BE2C (cell line): ENCODE results near the gene KLF13.
A peak's percentile ranks its signal among the peaks of the same experiment; 100 is the strongest.
"Not testable (repeated sequence)": the region's sequence is repeated elsewhere in the genome, so short reads cannot be mapped to it uniquely, and the experiment has no call there.

Source experiments
- DNase-seq: peaks from one replicate; pipeline ENCODE4 v3.0.0-alpha.2; 2020
- H3K27me3 ChIP-seq: fragments of 250-450 bp; sonication (Bioruptor Pico); 2 replicates; pipeline ENCODE4 v1.5.1; 2020; ENCODE audit warnings: mild to moderate bottlenecking
- H3K36me3 ChIP-seq: fragments of 250-450 bp; sonication (Bioruptor Pico); 2 replicates; pipeline ENCODE4 v1.5.1; 2020; ENCODE audit warnings: mild to moderate bottlenecking
- H3K4me1 ChIP-seq: fragments of 250-450 bp; sonication (Bioruptor Pico); 2 replicates; pipeline ENCODE4 v1.5.1; 2020
- H3K4me3 ChIP-seq: 2 replicates; pipeline ENCODE4 v1.5.1; 2011; ENCODE audit warnings: low read depth, low read length
- H3K9me3 ChIP-seq: fragments of 250-450 bp; sonication (Bioruptor Pico); 2 replicates; pipeline ENCODE4 v1.5.1; 2020
- TF ChIP-seq, protein P1 (sequence below): IDR thresholded peaks from 2 replicates; pipeline ENCODE4 v1.5.1; 2012; ENCODE audit warnings: mild to moderate bottlenecking, low read depth, low read length

KLF13 gene

DNA sequence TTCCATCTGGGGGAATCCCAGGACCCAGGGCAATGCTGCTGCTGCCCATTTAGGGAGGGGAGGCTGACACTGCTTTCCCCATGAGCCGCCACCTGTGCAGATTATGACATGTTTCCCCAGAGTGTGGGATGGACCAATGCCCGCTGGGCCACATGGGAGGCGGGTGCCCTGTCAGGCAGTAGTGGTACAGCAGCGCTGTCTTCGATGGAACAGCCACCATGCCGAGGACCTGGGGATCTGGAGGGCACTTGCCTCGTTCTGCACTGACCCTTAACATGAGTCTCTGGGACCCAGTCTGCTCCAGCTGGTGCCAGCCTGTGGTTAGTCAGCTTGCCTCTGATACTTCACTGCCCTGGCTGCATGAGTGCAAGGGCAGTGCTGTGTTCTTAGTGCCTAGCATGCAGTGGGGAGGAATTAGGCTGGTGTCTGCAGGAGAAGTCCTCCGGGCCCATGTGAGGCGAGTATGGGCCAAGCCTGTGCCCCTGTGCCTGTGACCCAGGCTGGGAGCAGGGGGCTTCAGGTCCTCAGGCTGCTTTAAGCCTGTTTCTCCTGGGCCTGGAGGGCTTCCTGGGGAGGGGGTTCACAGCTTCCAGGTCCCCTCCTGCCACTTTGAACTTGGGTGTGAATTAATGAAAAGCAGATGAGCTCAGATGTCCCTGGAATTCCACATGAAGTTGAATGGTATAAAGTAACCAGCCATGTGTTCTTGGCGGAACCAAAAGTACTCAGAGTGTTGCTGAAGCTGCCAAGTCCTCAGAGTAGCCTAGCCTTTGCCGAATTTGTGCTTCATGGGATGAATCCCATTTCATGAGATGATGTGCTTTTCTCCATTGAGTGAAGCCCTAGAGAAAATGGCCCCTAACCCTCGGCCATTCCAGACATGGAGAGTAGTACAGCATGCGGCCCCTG, 22.9 kb downstream of the KLF13 start:
- Histone ChIP-seq H3K4me1 (peaks cover 37% of the 10 kb centered on the region), H3K9me3 (no peaks in the 10 kb centered on the region), H3K36me3 (no peaks in the 10 kb centered on the region; the same call in 1 of the 2 replicates), H3K4me3 (no peak overlapping the region), H3K27me3 (no peaks in the 10 kb centered on the region)
- TF ChIP-seq, protein P1, sequence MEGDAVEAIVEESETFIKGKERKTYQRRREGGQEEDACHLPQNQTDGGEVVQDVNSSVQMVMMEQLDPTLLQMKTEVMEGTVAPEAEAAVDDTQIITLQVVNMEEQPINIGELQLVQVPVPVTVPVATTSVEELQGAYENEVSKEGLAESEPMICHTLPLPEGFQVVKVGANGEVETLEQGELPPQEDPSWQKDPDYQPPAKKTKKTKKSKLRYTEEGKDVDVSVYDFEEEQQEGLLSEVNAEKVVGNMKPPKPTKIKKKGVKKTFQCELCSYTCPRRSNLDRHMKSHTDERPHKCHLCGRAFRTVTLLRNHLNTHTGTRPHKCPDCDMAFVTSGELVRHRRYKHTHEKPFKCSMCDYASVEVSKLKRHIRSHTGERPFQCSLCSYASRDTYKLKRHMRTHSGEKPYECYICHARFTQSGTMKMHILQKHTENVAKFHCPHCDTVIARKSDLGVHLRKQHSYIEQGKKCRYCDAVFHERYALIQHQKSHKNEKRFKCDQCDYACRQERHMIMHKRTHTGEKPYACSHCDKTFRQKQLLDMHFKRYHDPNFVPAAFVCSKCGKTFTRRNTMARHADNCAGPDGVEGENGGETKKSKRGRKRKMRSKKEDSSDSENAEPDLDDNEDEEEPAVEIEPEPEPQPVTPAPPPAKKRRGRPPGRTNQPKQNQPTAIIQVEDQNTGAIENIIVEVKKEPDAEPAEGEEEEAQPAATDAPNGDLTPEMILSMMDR = no peak
- DNase-seq = no peak

DNA sequence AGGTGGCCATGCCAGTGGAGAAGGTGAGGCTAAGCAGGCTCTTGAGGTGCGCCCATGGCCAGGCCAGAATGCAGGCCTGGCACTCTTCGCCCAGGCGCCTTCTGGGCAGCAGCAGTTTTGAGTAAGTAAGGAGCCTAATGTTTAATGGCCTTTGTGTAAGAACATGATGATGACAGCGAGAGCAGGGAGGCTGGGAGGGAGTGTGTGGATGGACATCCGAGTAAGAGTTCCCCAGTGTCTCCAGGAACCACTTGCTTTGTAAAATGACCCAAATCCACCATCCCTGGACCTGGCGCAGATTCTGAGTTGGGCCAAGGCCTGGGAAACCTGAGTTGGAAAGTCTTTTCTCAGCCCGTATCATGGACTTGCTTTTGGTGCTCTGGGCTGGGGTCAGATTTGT, 24.1 kb downstream of the KLF13 start:
- H3K9me3 ChIP-seq = no peaks in the 10 kb centered on the region
- TF ChIP-seq, protein P1 = no peak
- peaks cover 7% of the 10 kb centered on the region for H3K36me3 ChIP-seq
- peaks cover 34% of the 10 kb centered on the region for H3K4me1 ChIP-seq
- no peaks in the 10 kb centered on the region for H3K27me3 ChIP-seq
- H3K4me3 ChIP-seq = no peak overlapping the region
- DNase-seq = no peak

DNA sequence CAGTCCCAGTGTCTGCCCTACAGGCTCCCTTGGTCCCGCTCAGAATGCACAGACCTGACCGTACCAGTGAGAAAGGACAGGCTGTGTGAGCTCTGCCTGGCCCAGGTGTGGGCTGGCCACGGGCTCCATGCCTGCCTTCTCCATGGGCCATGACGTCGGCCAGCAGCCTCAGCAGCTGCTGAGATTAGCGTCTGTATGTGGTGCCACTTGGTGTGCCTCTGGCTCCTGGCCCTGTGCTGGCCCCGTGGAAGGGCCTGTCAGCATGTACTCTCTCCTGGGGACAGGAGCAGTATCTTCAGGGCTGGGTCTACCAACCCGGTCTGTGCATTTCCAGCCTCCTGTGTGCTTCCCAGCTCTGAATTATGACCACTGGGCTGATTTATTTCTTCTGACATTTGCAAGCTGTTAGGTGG, 25.7 kb downstream of the KLF13 start:
- peaks cover 34% of the 10 kb centered on the region for H3K4me1 ChIP-seq
- peak; percentile 83 for DNase-seq
- H3K4me3 ChIP-seq = no peak overlapping the region
- TF ChIP-seq, protein P1 = no peak
- no peaks in the 10 kb centered on the region for H3K9me3 ChIP-seq
- H3K27me3 ChIP-seq = no peaks in the 10 kb centered on the region
- H3K36me3 ChIP-seq = peaks cover 7% of the 10 kb centered on the region

DNA sequence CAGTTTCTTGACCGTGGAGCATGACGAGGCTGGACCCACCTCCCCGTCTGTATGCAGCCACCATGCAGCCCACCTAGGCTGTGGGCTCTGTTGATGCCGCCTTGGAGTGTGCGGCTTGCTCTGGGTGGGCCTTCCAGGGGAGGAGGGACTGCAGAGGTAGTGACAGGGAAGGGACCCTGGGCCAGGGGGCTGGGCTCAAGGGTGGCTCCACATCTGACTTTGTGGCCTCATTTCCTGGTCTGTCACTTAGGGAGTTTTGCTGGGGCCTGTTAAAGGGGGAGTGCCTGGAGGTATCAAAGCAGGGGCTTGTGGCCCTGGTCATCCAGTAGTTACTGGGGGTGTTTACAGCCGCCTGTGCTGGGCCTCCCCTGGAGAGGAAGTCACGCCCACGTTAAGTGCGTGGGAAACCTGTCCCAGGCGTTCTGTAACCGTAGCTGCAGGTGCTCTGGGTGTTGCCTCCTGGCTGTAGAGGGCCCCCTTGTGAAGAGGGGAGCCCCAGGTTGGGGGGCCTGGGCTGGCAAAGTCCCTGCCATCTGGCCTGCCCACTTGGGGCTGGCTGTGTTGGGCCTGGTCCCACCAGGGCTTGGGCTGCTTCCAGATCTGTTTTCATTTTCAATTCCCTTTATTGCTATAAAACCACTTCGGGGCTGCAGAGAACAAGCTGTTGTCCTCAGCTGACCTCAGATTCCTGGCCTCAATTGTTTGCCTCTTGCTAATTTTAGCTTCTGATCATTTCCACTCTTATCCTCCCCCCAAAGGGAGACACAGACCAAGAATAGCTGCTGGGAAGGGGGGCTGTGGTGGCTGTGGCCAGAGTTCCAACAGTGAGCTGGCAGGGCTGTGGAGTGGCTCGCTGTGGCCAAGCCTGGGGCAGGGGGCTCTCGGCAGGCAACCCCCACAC, 26.5 kb downstream of the KLF13 start:
- Histone ChIP-seq H3K4me3 (peak overlapping the region; percentile 12; the same call in 1 of the 2 replicates), H3K4me1 (peaks cover 37% of the 10 kb centered on the region), H3K27me3 (no peaks in the 10 kb centered on the region)

DNA sequence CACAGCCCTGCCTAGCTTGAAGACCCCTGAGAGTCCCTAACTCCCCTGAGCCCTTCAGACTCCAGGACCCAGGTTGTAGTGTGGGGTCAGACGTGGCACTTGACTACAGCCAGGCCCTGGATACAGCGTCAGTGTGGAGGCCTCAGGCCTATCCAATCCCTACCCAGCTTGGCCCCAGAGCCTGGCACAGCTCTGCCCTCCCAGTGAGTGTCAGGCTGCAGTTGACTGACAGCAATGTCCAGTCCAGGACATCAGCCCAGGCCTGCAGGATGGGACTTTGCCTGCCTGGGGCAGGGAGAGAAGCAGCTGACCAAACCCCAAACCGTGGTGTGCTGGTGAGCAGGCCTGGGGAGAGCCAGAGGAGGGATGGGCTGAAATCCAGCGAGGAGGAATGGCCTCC, 27.3 kb downstream of the KLF13 start:
- TF ChIP-seq, protein P1 = no peak
- no peaks in the 10 kb centered on the region for H3K27me3 ChIP-seq
- peak overlapping the region; percentile 12; the same call in 1 of the 2 replicates for H3K4me3 ChIP-seq
- H3K36me3 ChIP-seq = peaks cover 7% of the 10 kb centered on the region
- no peak for DNase-seq
- H3K9me3 ChIP-seq = no peaks in the 10 kb centered on the region
- H3K4me1 ChIP-seq = peaks cover 42% of the 10 kb centered on the region

More for the DNA sequence above, 26.5 kb downstream of the KLF13 start:
- TF ChIP-seq, protein P1 = no peak
- H3K36me3 ChIP-seq = peaks cover 7% of the 10 kb centered on the region
- DNase-seq = peak; percentile 60
- no peaks in the 10 kb centered on the region for H3K9me3 ChIP-seq

DNA sequence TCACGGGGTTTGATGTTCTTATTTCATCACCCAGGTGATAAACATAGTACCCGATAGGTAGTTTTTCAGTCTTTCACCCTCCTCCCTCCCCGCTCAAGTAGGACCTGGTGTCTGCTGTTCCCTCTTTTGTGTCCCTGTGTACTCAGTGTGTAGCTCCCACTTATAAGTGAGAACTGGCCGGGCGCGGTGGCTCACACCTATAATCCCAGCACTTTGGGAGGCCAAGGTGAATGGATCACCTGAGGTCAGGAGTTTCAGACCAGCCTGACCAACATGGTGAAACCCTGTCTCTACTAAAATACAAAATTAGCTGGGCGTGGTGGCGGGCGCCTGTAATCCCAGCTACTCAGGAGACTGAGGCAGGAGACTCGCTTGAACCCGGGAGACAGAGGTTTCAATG, 29.5 kb downstream of the KLF13 start:
- H3K4me1 ChIP-seq = peaks cover 53% of the 10 kb centered on the region
- not testable (repeated sequence) for H3K9me3 ChIP-seq, H3K36me3 ChIP-seq, DNase-seq, H3K27me3 ChIP-seq, H3K4me3 ChIP-seq
